ENCODE measurements around the gene DMRTB1.

The DMRTB1 gene

DNA sequence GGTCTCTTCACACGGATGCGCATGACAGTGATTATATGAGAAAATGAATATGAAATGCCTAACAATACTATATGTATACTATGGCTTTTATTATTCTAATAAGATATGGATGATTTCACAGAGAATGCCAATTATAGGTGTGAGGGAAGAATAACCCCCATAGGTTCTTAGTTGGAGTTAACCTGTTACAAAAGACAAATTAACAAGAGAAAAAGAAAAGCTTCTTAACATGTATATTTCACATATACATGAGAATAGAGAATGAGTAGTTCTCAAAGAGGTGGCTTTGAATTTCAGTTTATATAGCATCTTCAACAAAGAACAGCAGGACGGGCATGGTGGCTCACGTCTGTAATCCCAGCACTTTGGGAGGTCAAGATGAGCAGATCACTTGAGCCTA is 24.0 kb upstream of the DMRTB1 start:
- no peak for DNase-seq (ENCODE audit: low spot score)

DNA sequence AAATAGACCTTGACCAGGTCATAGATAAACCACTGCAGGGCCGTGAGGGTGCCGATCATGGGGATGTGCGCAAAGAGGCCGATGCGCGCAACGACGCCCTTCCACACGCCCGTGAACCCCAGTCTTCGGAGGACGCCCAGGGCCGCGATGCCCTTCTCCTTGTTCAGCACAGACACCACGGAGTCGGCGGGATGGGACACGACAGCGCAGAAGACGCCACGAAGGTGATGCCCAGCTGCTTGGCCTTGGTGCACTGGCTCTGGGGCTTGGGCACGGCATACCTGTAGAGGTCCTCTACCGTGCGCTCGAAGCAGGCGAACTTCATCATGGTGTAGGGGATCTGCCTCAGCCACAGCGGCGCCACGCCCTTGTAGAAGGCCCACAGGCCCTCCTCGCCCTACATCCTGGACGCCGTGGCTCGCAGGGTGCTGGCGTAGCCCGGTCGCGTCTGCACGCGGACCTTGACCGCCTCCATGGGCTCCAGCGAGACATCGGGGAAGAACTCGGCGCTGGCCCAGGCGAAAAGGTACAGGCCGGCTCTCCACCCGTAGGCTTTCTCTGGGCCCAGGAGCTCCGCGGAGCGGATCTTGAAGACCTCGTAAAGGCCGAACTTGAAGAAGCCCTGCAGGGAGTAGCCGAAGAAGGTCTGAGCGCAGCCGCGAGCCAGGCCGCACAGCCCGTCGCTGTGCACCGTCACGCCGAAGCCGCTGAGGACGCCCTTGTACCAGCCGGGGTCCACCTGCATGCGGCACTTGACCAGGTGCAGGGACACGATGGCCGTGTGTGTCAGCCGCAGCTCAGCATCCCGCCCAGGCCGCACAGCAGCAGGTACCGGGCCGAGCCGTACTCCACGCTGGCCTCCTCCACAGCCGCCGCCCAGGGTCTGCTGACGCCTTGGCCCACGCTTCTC is 20.5 kb upstream of the DMRTB1 start:
- no peak for DNase-seq (ENCODE audit: low spot score)

DNA sequence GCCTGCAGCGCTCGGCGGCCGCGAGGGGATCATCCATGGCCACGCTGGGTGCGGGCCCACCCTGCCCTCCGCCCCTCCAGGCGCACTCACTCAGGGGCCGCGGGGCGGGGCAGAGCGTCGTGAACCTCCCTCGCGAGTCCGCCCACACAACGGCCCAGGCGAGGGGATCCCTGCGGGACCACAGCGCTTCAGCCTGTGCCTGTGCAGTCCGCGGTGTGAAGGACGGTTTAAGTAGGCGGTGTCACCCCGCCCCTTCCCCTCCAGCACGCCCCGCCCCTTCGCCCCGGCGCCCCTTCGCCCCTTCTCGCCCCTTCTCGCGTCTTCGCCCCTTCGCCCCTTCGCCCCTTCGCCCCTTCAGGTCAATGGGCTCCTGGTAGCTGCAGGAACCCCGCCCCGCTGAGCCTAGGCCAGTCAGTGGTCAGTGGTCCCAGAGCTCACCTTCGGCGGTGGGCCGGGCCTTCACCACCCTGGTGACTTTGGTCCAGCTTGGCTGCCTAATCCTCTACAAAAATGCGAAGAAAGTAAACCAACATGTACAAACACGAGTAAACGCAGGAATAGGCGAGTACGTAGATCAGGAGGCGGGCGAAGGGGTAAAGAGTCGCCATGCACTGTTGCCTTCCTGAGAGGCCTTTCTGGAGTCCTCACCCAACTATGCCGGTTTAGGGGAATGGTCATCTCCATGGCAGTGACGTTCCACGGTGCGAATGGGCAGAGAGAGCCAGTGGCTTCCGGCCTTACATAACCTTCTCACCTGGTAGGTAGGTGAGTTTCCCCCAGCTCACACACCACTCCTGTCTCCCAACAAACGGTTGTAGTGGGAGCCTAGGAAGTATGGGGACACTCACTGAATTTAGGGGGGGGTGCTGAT is 19.6 kb upstream of the DMRTB1 start:
- DNase-seq (ENCODE audit: low spot score) = no peak

DNA sequence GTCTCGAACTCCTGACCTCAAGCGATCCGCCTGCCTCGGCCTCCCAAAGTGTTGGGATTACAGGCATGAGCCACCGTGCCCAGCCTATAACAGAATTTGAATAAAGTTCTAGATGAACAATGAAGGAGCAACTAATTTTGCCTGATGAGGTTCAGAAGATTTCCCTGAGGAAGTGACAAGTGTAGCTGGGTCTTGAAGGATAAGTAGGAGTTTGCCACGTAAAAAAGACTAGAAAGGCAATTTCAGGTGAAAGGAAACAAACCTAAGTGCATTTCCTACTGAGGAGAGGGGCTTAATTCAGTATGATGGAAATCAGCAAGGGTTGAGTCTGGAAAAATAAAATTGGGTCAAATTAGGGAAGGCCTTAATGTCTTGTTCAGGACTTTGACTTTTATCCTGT is 18.6 kb upstream of the DMRTB1 start:
- DNase-seq (ENCODE audit: low spot score) = no peak

DNA sequence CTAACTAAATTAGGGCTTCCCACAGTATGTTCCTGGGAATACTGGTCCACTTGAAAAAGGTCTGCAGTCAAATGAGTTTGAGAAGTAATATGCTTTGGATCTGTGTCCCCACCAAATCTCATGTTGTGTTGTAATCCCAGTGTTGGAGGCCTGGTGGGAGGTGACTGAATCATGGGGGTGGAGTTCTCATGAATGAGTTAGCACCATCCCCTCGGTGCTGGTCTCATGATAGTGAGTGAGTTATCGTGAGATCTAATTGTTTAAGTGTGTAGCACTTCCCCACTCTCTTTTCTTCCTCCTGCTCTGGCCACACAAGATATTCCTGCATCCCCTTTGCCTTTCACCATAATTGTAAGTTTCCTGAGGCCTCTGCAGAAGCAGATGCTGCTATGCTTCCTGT is 16.9 kb upstream of the DMRTB1 start:
- DNase-seq (ENCODE audit: low spot score) = no peak

DNA sequence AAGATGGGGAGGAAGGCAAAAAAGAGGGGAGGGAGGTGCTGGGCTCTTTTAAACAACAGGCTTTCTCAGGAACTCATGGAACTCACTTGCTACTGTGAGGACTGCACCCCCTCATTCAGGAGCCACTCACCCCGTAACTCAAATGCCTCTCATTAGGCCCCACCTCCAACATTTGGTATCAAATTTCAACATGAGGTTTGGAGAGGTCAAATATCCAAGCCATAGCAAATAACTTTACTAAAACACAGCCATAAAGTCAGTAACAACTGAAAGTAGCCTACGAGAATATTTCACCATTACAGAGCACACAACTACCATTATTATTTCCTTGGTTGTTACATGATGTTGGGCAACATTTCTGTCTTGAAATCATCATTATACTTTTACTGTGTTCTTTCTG is 13.1 kb upstream of the DMRTB1 start:
- DNase-seq (ENCODE audit: low spot score) = no peak

DNA sequence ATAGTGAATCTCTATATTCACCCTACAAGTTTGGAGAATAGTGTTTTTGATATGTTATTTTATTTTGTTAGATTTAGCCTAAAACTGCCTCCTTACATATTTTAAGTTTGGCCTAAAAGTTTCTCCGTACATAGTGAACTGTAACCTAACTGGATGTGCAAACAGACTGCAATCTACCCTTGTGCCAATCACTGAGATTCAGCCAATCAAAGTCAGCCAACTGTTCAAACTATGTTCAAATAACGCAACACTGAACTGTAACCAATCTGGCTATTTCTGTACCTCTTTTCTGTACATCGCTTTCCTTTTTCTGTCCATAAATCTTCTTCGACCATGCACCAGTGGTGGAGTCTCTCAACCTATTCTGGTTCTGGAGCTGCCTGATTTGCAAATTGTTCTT is 11.8 kb upstream of the DMRTB1 start:
- no peak for DNase-seq (ENCODE audit: low spot score)

DNA sequence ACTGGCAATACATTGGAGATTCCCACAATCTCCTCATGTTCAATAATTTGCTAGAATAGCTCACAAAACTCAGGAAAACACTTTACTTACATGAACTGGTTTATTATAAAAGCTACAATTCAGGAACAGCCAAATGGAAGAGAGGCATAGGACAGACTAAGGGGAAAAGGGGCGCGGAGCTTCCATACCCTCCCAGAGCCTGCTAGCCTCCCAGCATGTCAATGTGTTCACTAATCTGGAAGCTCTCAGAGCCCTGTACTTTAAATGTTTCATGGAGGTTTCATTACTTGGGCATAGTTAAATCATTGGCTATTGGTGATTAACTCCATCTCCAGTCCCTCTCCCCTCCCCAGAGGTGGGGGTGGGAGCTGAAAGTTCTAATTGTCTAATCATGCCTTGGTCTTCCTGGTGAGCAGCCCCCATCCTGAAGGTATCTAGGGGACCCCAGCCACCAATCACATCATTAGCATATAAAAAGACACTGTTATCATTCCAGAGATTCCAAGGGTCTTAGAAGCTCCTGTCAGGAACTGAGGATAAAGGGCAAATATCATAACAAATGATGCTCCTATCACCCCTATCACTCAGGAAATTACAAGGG is 10.9 kb upstream of the DMRTB1 start:
- DNase-seq (ENCODE audit: low spot score) = no peak

DNA sequence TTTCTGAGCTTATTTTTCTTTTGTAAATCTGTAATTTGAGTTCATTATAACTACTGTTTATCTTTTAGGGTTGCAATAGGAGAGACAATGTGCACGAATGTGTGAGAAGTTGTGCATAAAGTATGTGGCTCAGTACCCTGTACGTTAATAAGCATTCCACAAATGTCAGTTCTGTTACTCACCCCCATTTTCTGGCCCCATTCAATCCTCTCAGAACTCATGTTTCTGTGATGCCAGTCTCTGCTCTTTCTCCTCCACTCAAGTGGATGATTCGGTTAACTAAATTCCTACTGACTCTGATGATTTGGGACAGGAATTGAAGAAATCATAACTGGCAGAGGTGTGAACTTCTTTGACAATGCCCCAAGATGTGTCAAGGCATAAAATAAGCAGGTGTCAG is 10.2 kb upstream of the DMRTB1 start:
- DNase-seq (ENCODE audit: low spot score) = no peak

DNA sequence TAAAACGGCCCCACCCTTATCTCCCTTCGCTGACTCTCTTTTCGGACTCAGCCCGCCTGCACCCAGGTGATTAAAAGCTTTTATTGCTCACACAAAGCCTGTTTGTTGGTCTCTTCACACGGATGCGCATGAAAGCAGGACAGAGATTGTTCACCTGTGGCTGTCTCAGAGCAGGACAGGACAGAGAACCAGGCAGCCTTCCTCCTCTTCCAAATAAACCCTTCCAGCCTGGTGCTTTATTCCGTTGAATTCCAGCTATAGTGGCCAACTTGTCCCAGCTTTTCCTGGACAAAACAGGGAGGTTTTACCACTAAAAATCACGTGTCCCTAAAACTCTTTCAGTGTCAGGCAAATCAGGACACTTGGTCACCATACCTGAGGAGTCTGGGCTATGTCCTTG is 9.5 kb upstream of the DMRTB1 start:
- no peak for DNase-seq (ENCODE audit: low spot score)

DNA sequence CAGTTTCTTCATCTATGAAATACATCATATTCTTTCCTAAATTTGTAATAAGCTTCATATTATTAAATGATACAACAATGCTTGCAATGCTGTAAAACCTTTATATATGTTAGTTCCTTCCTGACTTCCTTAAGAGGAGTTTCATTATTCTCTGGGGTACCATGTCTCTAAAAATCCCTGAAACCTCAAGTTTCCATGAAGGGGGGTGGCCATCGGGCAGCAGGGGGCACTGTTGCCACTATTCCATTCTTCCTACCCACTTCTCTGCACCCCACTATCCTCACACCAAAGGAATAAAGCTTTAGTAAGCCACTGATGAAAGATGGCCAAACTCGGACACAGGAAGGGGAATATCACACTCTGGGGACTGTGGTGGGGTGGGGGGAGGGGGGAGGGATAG is 9.0 kb upstream of the DMRTB1 start:
- no peak for DNase-seq (ENCODE audit: low spot score)

DNA sequence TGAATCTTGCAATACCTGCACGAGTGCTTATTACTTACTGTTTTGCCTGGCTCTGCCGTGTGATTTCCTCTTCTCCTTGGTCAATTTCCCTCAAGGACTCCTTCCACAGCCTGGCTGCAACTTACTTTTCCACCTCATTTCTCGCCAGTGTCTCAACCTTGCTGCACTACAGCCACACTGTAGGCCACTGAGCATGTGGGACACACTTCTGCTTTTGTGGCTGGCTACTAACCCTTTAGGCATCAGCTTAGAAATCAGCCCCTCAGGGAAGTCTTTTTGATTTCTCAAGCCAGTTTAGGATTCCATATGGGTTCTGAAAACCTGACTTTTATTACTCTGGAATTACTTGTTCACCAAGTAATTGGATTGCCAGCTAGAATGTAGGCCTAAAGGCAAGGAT is 5.2 kb upstream of the DMRTB1 start:
- DNase-seq (ENCODE audit: low spot score) = no peak

DNA sequence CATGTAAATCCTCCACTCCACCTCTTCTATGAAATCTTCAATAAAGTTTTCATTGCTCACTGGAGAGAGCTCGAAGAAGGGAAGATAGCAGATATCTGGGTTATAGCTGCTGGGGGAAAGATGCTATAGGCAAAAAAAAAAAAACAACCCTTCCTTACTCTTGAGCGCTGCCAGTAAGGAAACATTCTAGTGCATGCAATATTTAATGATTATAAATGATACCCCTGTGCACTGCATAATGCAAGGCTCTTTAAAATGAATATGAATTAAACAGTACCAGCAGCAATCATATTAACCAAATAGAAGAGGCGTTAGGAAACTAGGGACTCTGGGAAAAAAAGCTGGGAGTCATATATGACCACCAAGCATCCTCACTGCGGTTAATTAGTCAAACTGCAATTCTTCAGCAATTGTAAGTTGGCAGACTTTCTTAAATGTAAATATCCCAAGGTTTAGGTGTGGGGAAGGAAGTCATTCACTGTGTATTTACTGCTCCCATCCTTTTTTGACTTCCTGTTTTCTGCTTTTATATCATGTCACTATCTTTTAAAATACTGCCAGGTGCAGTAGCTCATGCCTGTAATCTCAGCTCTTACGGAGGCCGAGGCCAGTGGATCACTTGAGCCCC is 3.7 kb upstream of the DMRTB1 start:
- no peak for DNase-seq (ENCODE audit: low spot score)

DNA sequence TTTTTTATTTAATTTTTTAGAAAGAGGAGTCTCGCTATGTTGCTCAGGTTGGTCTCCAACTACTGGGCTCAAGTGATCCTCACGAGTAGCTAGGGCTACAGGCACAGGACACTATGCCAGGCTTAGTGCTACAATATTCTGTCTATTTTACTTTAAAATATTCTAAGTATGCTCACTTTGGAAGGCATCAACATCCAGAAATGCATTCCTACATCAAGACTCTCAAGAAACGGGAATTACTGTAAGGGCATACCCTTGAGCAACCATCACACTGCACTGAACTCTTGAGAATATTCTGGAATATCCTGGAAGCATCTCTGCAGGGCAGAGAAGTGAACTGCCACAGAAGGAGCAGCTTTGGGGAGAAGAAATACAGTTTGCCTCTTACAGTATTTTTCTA is 565 bp upstream of the DMRTB1 start:
- DNase-seq (ENCODE audit: low spot score) = no peak

DNA sequence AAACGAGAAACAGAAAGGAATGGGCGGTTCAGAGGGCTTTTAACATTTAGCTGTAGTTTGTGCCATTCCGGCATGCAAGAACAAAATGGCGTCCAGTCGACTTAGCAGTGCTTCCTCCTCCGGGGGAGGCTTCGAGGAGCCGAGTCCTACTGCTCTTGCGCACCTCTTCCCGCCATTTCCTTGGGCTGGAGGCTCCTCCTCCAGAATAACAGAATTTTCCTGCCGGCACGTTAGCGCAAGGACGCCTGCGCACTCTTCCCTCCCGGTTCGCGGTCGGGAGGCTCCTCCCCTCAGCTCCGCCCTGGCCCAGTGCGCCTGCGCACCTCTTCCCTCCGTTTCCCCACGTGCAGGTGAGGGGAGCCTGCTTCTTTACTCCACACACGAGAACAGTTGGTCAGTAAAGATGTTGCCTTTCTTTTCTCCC is 1.0 kb downstream of the DMRTB1 start:
- DNase-seq (ENCODE audit: low spot score) = no peak

DNA sequence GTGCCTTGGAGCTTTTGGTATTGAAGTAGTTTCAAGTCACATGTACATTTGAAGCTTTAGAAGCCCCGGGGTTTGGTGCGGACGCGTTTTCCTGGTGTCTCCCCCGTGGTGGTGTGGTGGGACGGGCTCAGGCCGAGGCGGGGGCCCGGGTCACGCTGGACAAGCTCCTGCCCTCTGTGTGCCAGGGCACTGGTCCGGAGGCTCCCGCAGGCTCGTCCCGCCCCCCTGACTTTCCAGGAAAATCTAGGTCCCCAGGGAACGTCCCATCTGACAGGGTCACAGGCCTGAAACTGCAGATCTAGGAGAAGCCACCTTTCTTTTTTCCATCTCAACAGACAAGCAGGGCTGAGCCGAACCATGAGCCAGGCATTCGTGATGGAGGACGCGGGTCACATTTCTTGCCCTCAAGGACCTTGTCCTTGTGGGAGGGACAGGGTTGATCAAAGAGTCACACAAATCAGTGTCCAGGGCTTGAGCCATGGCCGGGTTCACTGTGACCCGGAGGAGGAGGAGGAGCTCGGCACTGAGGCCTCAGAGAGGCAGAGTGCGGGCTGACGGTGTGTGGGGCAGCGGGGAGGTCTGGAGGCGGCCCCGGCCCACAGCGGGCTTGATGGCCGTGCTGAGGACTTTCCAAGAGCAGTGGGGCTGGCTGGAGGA is 1.6 kb downstream of the DMRTB1 start:
- no peak for DNase-seq (ENCODE audit: low spot score)

DNA sequence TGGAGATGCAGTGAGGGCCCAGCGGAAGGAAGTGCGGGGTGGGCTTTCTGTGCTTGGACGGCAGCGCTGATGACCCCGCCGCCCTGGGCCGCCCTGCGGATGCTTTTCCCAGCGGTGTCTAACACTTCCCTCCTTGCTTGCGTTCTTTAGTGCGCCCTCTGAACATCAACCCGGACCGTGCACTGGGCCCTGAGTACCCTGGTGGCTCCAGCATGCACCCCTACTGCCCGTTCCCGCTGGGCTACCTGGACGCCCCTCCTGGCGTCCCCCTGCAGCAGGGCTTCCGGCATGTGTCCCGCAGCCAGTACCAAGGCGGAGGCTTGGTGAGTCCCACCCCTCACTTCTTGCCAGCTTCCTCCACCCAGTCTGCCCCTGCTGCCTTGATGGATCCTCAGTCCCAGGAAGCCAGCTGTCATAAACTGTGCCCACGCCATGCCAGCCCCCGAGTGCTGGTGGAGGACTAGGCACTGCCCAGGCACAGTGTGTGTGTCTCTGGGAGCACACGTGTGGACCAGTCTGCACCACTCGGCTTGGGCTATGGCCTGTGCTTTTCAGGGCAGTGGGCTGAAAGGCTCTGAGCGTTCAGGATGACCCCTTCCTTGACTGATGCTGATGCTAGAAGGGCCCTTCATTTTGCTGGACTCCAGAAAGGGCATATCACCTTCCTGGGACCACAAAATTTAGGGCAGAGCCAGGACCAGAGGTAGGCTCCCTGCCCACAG is 2.3 kb downstream of the DMRTB1 start:
- no peak for DNase-seq (ENCODE audit: low spot score)

DNA sequence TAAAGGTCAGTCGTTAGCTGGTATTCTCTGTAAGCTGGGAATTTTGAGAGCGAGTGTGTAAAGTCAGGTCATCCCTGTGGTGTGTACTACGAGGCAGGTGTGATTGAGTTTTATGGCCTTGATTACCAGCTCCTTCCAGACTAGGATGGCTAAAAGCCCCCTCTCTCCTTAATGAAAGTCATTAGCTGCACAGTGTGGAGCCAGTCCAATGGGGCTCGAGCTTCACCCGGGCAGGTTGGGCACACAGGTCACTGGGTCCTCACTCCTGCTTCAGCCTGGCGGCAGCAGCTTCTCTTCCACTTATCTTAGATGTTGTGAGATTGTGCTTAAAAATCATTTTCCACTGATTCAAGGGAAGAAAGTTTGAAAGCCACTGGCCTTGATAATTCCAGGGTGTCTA is 3.0 kb downstream of the DMRTB1 start:
- DNase-seq (ENCODE audit: low spot score) = no peak

DNA sequence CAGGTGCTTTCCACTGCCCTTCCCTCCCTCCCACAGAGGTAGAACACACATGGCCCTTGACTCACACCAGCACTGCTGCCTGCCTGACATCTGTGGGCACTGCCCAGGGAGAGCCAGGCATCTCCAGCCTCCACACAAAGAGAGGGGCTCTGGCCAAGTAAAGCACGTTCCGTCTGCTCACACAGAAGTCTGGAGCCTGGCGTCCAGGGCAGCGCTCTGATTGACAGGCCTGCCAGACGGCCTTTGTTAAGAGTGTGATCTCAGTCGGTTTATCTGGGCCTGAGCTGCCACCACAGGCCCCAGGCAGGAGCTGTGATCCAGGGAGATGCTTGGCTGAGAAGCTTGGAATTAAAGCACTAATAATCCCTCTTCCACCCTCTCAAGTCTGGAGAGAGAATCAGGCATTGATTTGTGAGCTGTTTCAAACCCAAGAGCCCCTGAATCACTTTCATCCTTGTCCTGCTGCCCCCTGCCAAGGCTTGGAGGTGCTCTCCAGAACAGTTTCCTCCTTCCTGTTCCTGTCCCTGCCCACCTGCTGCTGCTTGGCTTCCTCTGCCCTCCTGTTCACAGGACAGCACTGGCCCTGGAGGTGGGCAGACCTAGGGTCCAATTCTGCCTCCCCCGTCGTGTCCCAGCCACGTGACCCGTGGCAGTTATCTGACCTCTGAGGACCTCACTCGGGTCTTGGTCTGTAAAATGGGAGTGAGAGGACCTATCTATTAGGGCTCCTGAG is 3.7 kb downstream of the DMRTB1 start:
- no peak for DNase-seq (ENCODE audit: low spot score)
